Measurements from ENCODE around the gene PLD2. TPM values are rescaled to one million over a fixed set of nuclear protein-coding genes. Genes with fewer than 3 reads are reported as not detected.

Gene PLD2
- total RNA-seq, 1 experiment from 2014 or later, result 24.3 TPM

GRCh38 chr17:4768298-4768697, 38.7 kb upstream of the PLD2 start:
- no peak for DNase-seq
- H3K27ac ChIP-seq (ENCODE audit: low read length), result no peak overlapping the region
- no peaks in the 10 kb centered on the region for H3K9me2 ChIP-seq (replicated peaks; ENCODE audit: low read length)
- no peak overlapping the region for H3K4me2 ChIP-seq (ENCODE audit: low read length)
- no peaks in the 10 kb centered on the region for H3K79me2 ChIP-seq (ENCODE audit: low read length)
- CTCF ChIA-PET, result no interaction called here
- H4K20me1 ChIP-seq (ENCODE audit: low read length), result no peaks in the 10 kb centered on the region
- no peak overlapping the region for H3K9ac ChIP-seq (ENCODE audit: low read length)
- POLR2A ChIA-PET (ENCODE audit: unreplicated experiment), result interaction anchor here (0.6 kb wide), 1 partner anchor 65 kb away, joined by 6 read pairs; the partner anchor contains the start of gene MINK1
- TF ChIP-seq EZH2phosphoT487 (IDR thresholded peaks at IDR 0.05; ENCODE audit: borderline replicate concordance, low read length) (no peak), EZH2 (IDR thresholded peaks at IDR 0.05; ENCODE audit: low read length, unreplicated experiment) (no peak), CTCF (conservative IDR thresholded peaks at IDR 0.05; ENCODE audit: low read depth, low read length) (no peak)
- no peaks in the 10 kb centered on the region for H3F3A ChIP-seq (ENCODE audit: low read length, unreplicated experiment)
- no peaks in the 10 kb centered on the region for H3K9me3 ChIP-seq (ENCODE audit: low read length)
- H3K4me1 ChIP-seq (ENCODE audit: insufficient read depth, low read length), result peaks cover 12% of the 10 kb centered on the region
- H3K27me3 ChIP-seq (ENCODE audit: low read length), result no peaks in the 10 kb centered on the region
- no peak overlapping the region for H2AFZ ChIP-seq (ENCODE audit: low read length)
- no peak for ATAC-seq
- no peaks in the 10 kb centered on the region for H3K36me3 ChIP-seq (ENCODE audit: low read depth, low read length)
- intact Hi-C loops (cut with micrococcal nuclease), result no loop called here
- no TSS peak for BruUV-seq (replicated peaks)
- no peak overlapping the region for H3K4me3 ChIP-seq (ENCODE audit: low read length)

- peak; percentile 59 for ATAC-seq
- BruUV-seq (replicated peaks), result no TSS peak
Measured at GRCh38 chr17:4769628-4770027, 37.3 kb upstream of the PLD2 start.

More at GRCh38 chr17:4769628-4770027, 37.3 kb upstream of the PLD2 start:
- CTCF ChIA-PET, result no interaction called here
- intact Hi-C loops (cut with micrococcal nuclease), result no loop called here
- H3K79me2 ChIP-seq (ENCODE audit: low read length), result no peaks in the 10 kb centered on the region
- 0 out of 2 replicates have a peak overlapping the region, but pooled peaks have one; percentile 10 for H3K4me2 ChIP-seq (ENCODE audit: low read length)
- peak; percentile 62 for DNase-seq
- H3F3A ChIP-seq (ENCODE audit: low read length, unreplicated experiment), result no peaks in the 10 kb centered on the region
- peaks cover 12% of the 10 kb centered on the region for H3K4me1 ChIP-seq (ENCODE audit: insufficient read depth, low read length)
- no peaks in the 10 kb centered on the region for H3K9me2 ChIP-seq (replicated peaks; ENCODE audit: low read length)
- no peaks in the 10 kb centered on the region for H3K36me3 ChIP-seq (ENCODE audit: low read depth, low read length)
- no peaks in the 10 kb centered on the region for H3K27me3 ChIP-seq (ENCODE audit: low read length)
- no peak overlapping the region for H3K9ac ChIP-seq (ENCODE audit: low read length)
- H2AFZ ChIP-seq (ENCODE audit: low read length), result no peak overlapping the region
- H3K4me3 ChIP-seq (ENCODE audit: low read length), result no peak overlapping the region
- no peak for TF ChIP-seq EZH2phosphoT487 (IDR thresholded peaks at IDR 0.05; ENCODE audit: borderline replicate concordance, low read length)
- no peak for TF ChIP-seq CTCF (conservative IDR thresholded peaks at IDR 0.05; ENCODE audit: low read depth, low read length)
- no peak for TF ChIP-seq EZH2 (IDR thresholded peaks at IDR 0.05; ENCODE audit: low read length, unreplicated experiment)
- no peaks in the 10 kb centered on the region for H4K20me1 ChIP-seq (ENCODE audit: low read length)
- no peaks in the 10 kb centered on the region for H3K9me3 ChIP-seq (ENCODE audit: low read length)
- POLR2A ChIA-PET (ENCODE audit: unreplicated experiment), result no interaction called here
- H3K27ac ChIP-seq (ENCODE audit: low read length), result no peak overlapping the region
